HG02852 (cell line): ENCODE results near the gene VARS2.
"Not testable (repeated sequence)": the region's sequence is repeated elsewhere in the genome, so short reads cannot be mapped to it uniquely, and the experiment has no call there.

Experiments
- ATAC-seq: cut with Tn5 transposase; IDR thresholded peaks from one replicate; pipeline ENCODE4 v1.9.1; 2021; ENCODE audit warnings: mild to moderate bottlenecking, moderate library complexity; ENCODE audit not compliant: unreplicated experiment

VARS2 gene

GRCh38 chr6:30960907-30961673 lies 47.1 kb downstream of the VARS2 start:
- no peak for ATAC-seq

GRCh38 chr6:30962716-30963115 lies 48.7 kb downstream of the VARS2 start:
- no peak for ATAC-seq

GRCh38 chr6:30963641-30964040 lies 49.6 kb downstream of the VARS2 start:
- no peak for ATAC-seq

GRCh38 chr6:30964075-30964474 lies 50.0 kb downstream of the VARS2 start:
- ATAC-seq = no peak

- no peak for ATAC-seq
These were observed 51.1 kb downstream of the VARS2 start for GRCh38 chr6:30965140-30965601.

GRCh38 chr6:30966154-30966553 lies 52.1 kb downstream of the VARS2 start:
- ATAC-seq = no peak

- ATAC-seq = not testable (repeated sequence)
These were observed 55.1 kb downstream of the VARS2 start for GRCh38 chr6:30969171-30969570.

- ATAC-seq = no peak
These were observed 56.9 kb downstream of the VARS2 start for GRCh38 chr6:30970946-30971345.

- no peak for ATAC-seq
These were observed 58.8 kb downstream of the VARS2 start for GRCh38 chr6:30972816-30973215.

- ATAC-seq = no peak
These were observed 60.6 kb downstream of the VARS2 start for GRCh38 chr6:30974490-30975252.
